ENCODE measurements around the gene LPAR2. TPM values are rescaled to one million over a fixed set of nuclear protein-coding genes. Genes with fewer than 3 reads are reported as not detected.

LPAR2 gene
- total RNA-seq, 1 donor from 2014 or later, result 8.2 TPM

GRCh38 chr19:19582471-19582870 is 45.5 kb downstream of the LPAR2 start:
- no peak for TF ChIP-seq CTCF (IDR thresholded peaks at IDR 0.05)
- Mint-ChIP-seq H3K36me3 (ENCODE audit: low read depth) (no peaks in the 10 kb centered on the region), H3K4me3 (ENCODE audit: unreplicated experiment) (no peak overlapping the region), H3K27me3 (ENCODE audit: low read depth) (no peaks in the 10 kb centered on the region), H3K4me1 (ENCODE audit: low read depth) (no peaks in the 10 kb centered on the region), H3K27ac (ENCODE audit: unreplicated experiment) (no peak overlapping the region), H3K9me3 (ENCODE audit: low read depth) (no peaks in the 10 kb centered on the region)
- no peak for DNase-seq (ENCODE audit: low spot score)

- no peaks in the 10 kb centered on the region for H3K4me1 Mint-ChIP-seq (ENCODE audit: low read depth)
- no peak for DNase-seq (ENCODE audit: low spot score)
- H3K36me3 Mint-ChIP-seq (ENCODE audit: low read depth), result no peaks in the 10 kb centered on the region
- no peaks in the 10 kb centered on the region for H3K9me3 Mint-ChIP-seq (ENCODE audit: low read depth)
- TF ChIP-seq CTCF (IDR thresholded peaks at IDR 0.05), result no peak
- no peaks in the 10 kb centered on the region for H3K27me3 Mint-ChIP-seq (ENCODE audit: low read depth)
- no peak overlapping the region for H3K27ac Mint-ChIP-seq (ENCODE audit: unreplicated experiment)
- H3K4me3 Mint-ChIP-seq (ENCODE audit: unreplicated experiment), result no peak overlapping the region
Observed at GRCh38 chr19:19581391-19581790, 46.6 kb downstream of the LPAR2 start.

GRCh38 chr19:19580418-19580817 is 47.6 kb downstream of the LPAR2 start:
- no peak for TF ChIP-seq CTCF (IDR thresholded peaks at IDR 0.05)
- no peaks in the 10 kb centered on the region for H3K27me3 Mint-ChIP-seq (ENCODE audit: low read depth)
- DNase-seq (ENCODE audit: low spot score), result no peak
- H3K27ac Mint-ChIP-seq (ENCODE audit: unreplicated experiment), result no peak overlapping the region
- H3K4me3 Mint-ChIP-seq (ENCODE audit: unreplicated experiment), result no peak overlapping the region
- H3K4me1 Mint-ChIP-seq (ENCODE audit: low read depth), result no peaks in the 10 kb centered on the region
- no peaks in the 10 kb centered on the region for H3K9me3 Mint-ChIP-seq (ENCODE audit: low read depth)
- H3K36me3 Mint-ChIP-seq (ENCODE audit: low read depth), result no peaks in the 10 kb centered on the region

GRCh38 chr19:19579533-19580361 is 48.3 kb downstream of the LPAR2 start:
- no peak overlapping the region for H3K4me3 Mint-ChIP-seq (ENCODE audit: unreplicated experiment)

GRCh38 chr19:19578252-19578651 is 49.8 kb downstream of the LPAR2 start:
- Mint-ChIP-seq H3K4me1 (ENCODE audit: low read depth) (no peaks in the 10 kb centered on the region), H3K4me3 (ENCODE audit: unreplicated experiment) (no peak overlapping the region), H3K27me3 (ENCODE audit: low read depth) (no peaks in the 10 kb centered on the region), H3K36me3 (ENCODE audit: low read depth) (no peaks in the 10 kb centered on the region), H3K9me3 (ENCODE audit: low read depth) (no peaks in the 10 kb centered on the region), H3K27ac (ENCODE audit: unreplicated experiment) (no peak overlapping the region)
- TF ChIP-seq CTCF (IDR thresholded peaks at IDR 0.05), result no peak
- no peak for DNase-seq (ENCODE audit: low spot score)

More at GRCh38 chr19:19579533-19580361, 48.3 kb downstream of the LPAR2 start:
- H3K9me3 Mint-ChIP-seq (ENCODE audit: low read depth), result no peaks in the 10 kb centered on the region
- H3K27me3 Mint-ChIP-seq (ENCODE audit: low read depth), result no peaks in the 10 kb centered on the region
- no peaks in the 10 kb centered on the region for H3K36me3 Mint-ChIP-seq (ENCODE audit: low read depth)
- no peak for TF ChIP-seq CTCF (IDR thresholded peaks at IDR 0.05)
- no peak for DNase-seq (ENCODE audit: low spot score)
- H3K4me1 Mint-ChIP-seq (ENCODE audit: low read depth), result no peaks in the 10 kb centered on the region
- H3K27ac Mint-ChIP-seq (ENCODE audit: unreplicated experiment), result no peak overlapping the region

Measured in chondrocyte (in vitro differentiated cells).